ENCODE measurements around the gene ZNF716.

DNA sequence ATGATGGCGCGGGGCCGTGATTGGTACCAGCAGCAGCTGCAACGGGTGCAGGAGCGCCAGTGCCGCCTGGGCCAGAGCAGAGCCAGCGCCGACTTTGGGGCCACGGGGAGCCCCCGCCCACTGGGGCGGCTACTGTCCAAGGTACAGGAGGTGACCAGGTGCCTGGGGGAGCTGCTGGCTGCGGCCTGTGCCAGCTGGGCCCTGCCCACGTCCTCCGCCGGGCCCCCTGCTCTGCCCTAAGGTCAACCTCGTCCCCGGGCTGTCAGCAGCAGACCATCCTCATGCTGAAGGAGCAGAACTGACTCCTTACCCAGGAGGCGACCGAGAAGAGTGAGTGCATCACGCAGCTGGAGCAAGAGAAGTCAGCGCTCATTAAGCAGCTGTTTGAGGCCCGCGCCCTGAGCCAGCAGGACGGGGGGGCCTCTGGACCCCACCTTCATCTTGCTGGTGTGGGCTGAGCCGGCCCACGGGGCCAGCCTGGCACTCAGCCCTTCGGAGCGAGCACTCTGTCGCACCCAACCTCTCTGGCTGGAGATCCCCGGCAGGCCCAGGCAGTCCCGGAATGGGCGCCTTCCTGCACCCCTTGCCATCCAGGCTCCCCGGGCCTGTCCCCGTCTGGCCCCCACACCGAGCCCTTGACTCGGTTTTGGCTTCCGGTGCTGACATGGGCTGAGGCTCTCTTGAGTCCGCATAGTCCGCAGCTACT is 24.6 kb upstream of the ZNF716 start:
- TF ChIP-seq KIAA2018 (CRISPR knock-in tag; IDR thresholded peaks at IDR 0.05; ENCODE audit: borderline replicate concordance) (no peak), BRF2 (CRISPR knock-in tag; IDR thresholded peaks at IDR 0.05) (no peak), ZKSCAN1 (IDR thresholded peaks at IDR 0.05; ENCODE audit: low read length) (no peak), ZNF234 (CRISPR knock-in tag; conservative IDR thresholded peaks at IDR 0.05) (no peak), ELF3 (CRISPR knock-in tag; IDR thresholded peaks at IDR 0.05) (no peak), PLRG1 (conservative IDR thresholded peaks at IDR 0.05) (no peak), RORA (CRISPR knock-in tag; IDR thresholded peaks at IDR 0.05) (no peak), ZNF142 (CRISPR knock-in tag; IDR thresholded peaks at IDR 0.05) (no peak), SMAD3 (CRISPR knock-in tag; IDR thresholded peaks at IDR 0.05) (no peak), POLR2A (IDR thresholded peaks at IDR 0.05; ENCODE audit: insufficient read depth in 1 of 2, low read depth in 2 of 2, low read length in 2 of 2) (no peak), ZNF7 (CRISPR knock-in tag; IDR thresholded peaks at IDR 0.05) (no peak), HOXA5 (CRISPR knock-in tag; IDR thresholded peaks at IDR 0.05) (no peak)
- TF ChIP-seq, protein P1, sequence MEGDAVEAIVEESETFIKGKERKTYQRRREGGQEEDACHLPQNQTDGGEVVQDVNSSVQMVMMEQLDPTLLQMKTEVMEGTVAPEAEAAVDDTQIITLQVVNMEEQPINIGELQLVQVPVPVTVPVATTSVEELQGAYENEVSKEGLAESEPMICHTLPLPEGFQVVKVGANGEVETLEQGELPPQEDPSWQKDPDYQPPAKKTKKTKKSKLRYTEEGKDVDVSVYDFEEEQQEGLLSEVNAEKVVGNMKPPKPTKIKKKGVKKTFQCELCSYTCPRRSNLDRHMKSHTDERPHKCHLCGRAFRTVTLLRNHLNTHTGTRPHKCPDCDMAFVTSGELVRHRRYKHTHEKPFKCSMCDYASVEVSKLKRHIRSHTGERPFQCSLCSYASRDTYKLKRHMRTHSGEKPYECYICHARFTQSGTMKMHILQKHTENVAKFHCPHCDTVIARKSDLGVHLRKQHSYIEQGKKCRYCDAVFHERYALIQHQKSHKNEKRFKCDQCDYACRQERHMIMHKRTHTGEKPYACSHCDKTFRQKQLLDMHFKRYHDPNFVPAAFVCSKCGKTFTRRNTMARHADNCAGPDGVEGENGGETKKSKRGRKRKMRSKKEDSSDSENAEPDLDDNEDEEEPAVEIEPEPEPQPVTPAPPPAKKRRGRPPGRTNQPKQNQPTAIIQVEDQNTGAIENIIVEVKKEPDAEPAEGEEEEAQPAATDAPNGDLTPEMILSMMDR (CRISPR knock-in tag; IDR thresholded peaks at IDR 0.05): no peak
